Loucy (cell line): ENCODE measurements around the gene LECT2.

Experiments
- EZH2phosphoT487 ChIP-seq: fragments of 200-600 bp; IDR thresholded peaks from 2 replicates; pipeline ENCODE4 v1.6.1; 2018; ENCODE audit warnings: antibody characterized with exemption, mild to moderate bottlenecking, moderate library complexity, borderline replicate concordance
- TF ChIP-seq, protein P1 (sequence below): fragments of 200-600 bp; sonication (generic); conservative IDR thresholded peaks from 2 replicates; pipeline ENCODE4 v1.5.1; 2014; ENCODE audit warnings: mild to moderate bottlenecking, antibody characterized with exemption, low read length

DNA sequence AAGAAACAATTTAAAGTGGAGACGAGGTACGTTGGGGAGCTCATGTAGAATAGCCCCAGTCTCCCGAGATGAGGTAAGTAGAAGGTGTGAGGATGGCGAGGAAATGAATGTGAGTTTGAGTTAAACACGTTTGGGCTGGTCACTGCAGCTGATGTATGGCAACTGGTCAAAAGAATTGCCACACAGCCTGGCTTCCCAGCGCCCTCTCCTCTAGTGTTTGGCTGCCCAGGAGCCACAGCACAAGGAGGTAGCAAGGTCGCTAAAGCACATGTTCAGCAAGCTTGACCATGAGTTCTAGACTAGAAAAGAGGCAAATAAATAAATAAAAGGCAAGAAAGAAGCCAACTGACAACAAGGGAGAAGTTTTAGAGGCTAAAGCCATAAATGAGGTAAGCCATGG, 21.4 kb upstream of the LECT2 start:
- TF ChIP-seq, protein P1, sequence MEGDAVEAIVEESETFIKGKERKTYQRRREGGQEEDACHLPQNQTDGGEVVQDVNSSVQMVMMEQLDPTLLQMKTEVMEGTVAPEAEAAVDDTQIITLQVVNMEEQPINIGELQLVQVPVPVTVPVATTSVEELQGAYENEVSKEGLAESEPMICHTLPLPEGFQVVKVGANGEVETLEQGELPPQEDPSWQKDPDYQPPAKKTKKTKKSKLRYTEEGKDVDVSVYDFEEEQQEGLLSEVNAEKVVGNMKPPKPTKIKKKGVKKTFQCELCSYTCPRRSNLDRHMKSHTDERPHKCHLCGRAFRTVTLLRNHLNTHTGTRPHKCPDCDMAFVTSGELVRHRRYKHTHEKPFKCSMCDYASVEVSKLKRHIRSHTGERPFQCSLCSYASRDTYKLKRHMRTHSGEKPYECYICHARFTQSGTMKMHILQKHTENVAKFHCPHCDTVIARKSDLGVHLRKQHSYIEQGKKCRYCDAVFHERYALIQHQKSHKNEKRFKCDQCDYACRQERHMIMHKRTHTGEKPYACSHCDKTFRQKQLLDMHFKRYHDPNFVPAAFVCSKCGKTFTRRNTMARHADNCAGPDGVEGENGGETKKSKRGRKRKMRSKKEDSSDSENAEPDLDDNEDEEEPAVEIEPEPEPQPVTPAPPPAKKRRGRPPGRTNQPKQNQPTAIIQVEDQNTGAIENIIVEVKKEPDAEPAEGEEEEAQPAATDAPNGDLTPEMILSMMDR: no peak
- TF ChIP-seq EZH2phosphoT487: no peak
